ENCODE measurements around the gene NFIA. TPM values are rescaled to one million over a fixed set of nuclear protein-coding genes. Genes with fewer than 3 reads are reported as not detected.

Gene NFIA
- polyA plus RNA-seq, 4 donors: 1.6 to 9.7 (median 4.9) TPM

GRCh38 chr1:61337037-61337436, 254.7 kb downstream of the NFIA start:
- Histone ChIP-seq H3K4me1 (ENCODE audit: control insufficient read depth in 3 of 3, insufficient read depth in 2 of 3, low read depth in 1 of 3, low read length in 2 of 3) (peaks cover 0 to 5% (median 0%) of the 10 kb centered on the region in 3 donors), H3K27me3 (ENCODE audit: control insufficient read depth in 3 of 3, insufficient read depth in 3 of 3, low read length in 3 of 3) (no peaks in the 10 kb centered on the region), H3K4me3 (ENCODE audit: low read depth in 1 of 3, low read length in 3 of 3) (no peak overlapping the region), H3K9me3 (ENCODE audit: control insufficient read depth in 2 of 2, insufficient read depth in 1 of 2, low read depth in 1 of 2, low read length in 1 of 2) (no peaks in the 10 kb centered on the region), H3K27ac (ENCODE audit: low read depth in 1 of 3, low read length in 2 of 3) (peak overlapping the region in 2 of 3 donors; percentile 18 to 85), H3K36me3 (ENCODE audit: control insufficient read depth in 3 of 3, insufficient read depth in 2 of 3, low read depth in 1 of 3, low read length in 3 of 3) (peaks cover 0 to 7% (median 0%) of the 10 kb centered on the region in 3 donors)
- WGBS, 3 donors: 60 to 72% (median 65%) methylated on average over 3 of the region's 3 CpGs
- DNase-seq (no peak), FAIRE-seq (no peak)

- Histone ChIP-seq H3K4me3 (ENCODE audit: low read depth in 1 of 3, low read length in 3 of 3) (no peak overlapping the region), H3K9me3 (ENCODE audit: control insufficient read depth in 2 of 2, insufficient read depth in 1 of 2, low read depth in 1 of 2, low read length in 1 of 2) (no peaks in the 10 kb centered on the region), H3K27me3 (ENCODE audit: control insufficient read depth in 3 of 3, insufficient read depth in 3 of 3, low read length in 3 of 3) (no peaks in the 10 kb centered on the region), H3K36me3 (ENCODE audit: control insufficient read depth in 3 of 3, insufficient read depth in 2 of 3, low read depth in 1 of 3, low read length in 3 of 3) (peaks cover 0 to 7% (median 0%) of the 10 kb centered on the region in 3 donors), H3K4me1 (ENCODE audit: control insufficient read depth in 3 of 3, insufficient read depth in 2 of 3, low read depth in 1 of 3, low read length in 2 of 3) (peaks cover 0 to 5% (median 0%) of the 10 kb centered on the region in 3 donors), H3K27ac (ENCODE audit: low read depth in 1 of 3, low read length in 2 of 3) (peak overlapping the region in 2 of 3 donors; percentile 63 to 85)
- FAIRE-seq (no peak), DNase-seq (no peak)
- 71 to 97% (median 93%) methylated on average over 1 of the region's 1 CpG for WGBS, 3 donors
Observed at GRCh38 chr1:61337441-61337951, 255.1 kb downstream of the NFIA start.

- Histone ChIP-seq H3K27me3 (ENCODE audit: control insufficient read depth in 3 of 3, insufficient read depth in 3 of 3, low read length in 3 of 3) (no peaks in the 10 kb centered on the region), H3K4me3 (ENCODE audit: low read depth in 1 of 3, low read length in 3 of 3) (no peak overlapping the region), H3K4me1 (ENCODE audit: control insufficient read depth in 3 of 3, insufficient read depth in 2 of 3, low read depth in 1 of 3, low read length in 2 of 3) (peaks cover 0 to 6% (median 0%) of the 10 kb centered on the region in 3 donors), H3K36me3 (ENCODE audit: control insufficient read depth in 3 of 3, insufficient read depth in 2 of 3, low read depth in 1 of 3, low read length in 3 of 3) (peaks cover 0 to 7% (median 0%) of the 10 kb centered on the region in 3 donors), H3K27ac (ENCODE audit: low read depth in 1 of 3, low read length in 2 of 3) (peak overlapping the region in 2 of 3 donors; percentile 63 to 85), H3K9me3 (ENCODE audit: control insufficient read depth in 2 of 2, insufficient read depth in 1 of 2, low read depth in 1 of 2, low read length in 1 of 2) (no peaks in the 10 kb centered on the region)
- DNase-seq (peak; percentile 62 to 69), FAIRE-seq (no peak)
- 36 to 41% (median 37%) methylated on average over 13 of the region's 13 CpGs for WGBS, 3 donors
Observed at GRCh38 chr1:61337981-61338848, 255.9 kb downstream of the NFIA start.

GRCh38 chr1:61338899-61339298, 256.5 kb downstream of the NFIA start:
- FAIRE-seq (no peak), DNase-seq (no peak)
- peak overlapping the region in 1 of 3 donors; percentile 63 for H3K27ac ChIP-seq (ENCODE audit: low read depth in 1 of 3, low read length in 2 of 3)
- H3K27me3 ChIP-seq (ENCODE audit: control insufficient read depth in 3 of 3, insufficient read depth in 3 of 3, low read length in 3 of 3): no peaks in the 10 kb centered on the region
- H3K4me3 ChIP-seq (ENCODE audit: low read depth in 1 of 3, low read length in 3 of 3): no peak overlapping the region
- no peaks in the 10 kb centered on the region for H3K9me3 ChIP-seq (ENCODE audit: control insufficient read depth in 2 of 2, insufficient read depth in 1 of 2, low read depth in 1 of 2, low read length in 1 of 2)
- WGBS, 3 donors: 79 to 87% (median 83%) methylated on average over 5 of the region's 5 CpGs
- H3K36me3 ChIP-seq (ENCODE audit: control insufficient read depth in 3 of 3, insufficient read depth in 2 of 3, low read depth in 1 of 3, low read length in 3 of 3): peaks cover 0 to 7% (median 0%) of the 10 kb centered on the region in 3 donors
- H3K4me1 ChIP-seq (ENCODE audit: control insufficient read depth in 3 of 3, insufficient read depth in 2 of 3, low read depth in 1 of 3, low read length in 2 of 3): peaks cover 0 to 11% (median 0%) of the 10 kb centered on the region in 3 donors

GRCh38 chr1:61341426-61341825, 259.1 kb downstream of the NFIA start:
- Histone ChIP-seq H3K27ac (ENCODE audit: low read depth in 1 of 3, low read length in 2 of 3) (no peak overlapping the region), H3K36me3 (ENCODE audit: control insufficient read depth in 3 of 3, insufficient read depth in 2 of 3, low read depth in 1 of 3, low read length in 3 of 3) (peaks cover 0 to 2% (median 0%) of the 10 kb centered on the region in 3 donors), H3K27me3 (ENCODE audit: control insufficient read depth in 3 of 3, insufficient read depth in 3 of 3, low read length in 3 of 3) (no peaks in the 10 kb centered on the region), H3K9me3 (ENCODE audit: control insufficient read depth in 2 of 2, insufficient read depth in 1 of 2, low read depth in 1 of 2, low read length in 1 of 2) (no peaks in the 10 kb centered on the region), H3K4me3 (ENCODE audit: low read depth in 1 of 3, low read length in 3 of 3) (no peak overlapping the region), H3K4me1 (ENCODE audit: control insufficient read depth in 3 of 3, insufficient read depth in 2 of 3, low read depth in 1 of 3, low read length in 2 of 3) (peaks cover 0 to 11% (median 0%) of the 10 kb centered on the region in 3 donors)
- WGBS, 3 donors: 85 to 96% (median 90%) methylated on average over 6 of the region's 6 CpGs
- FAIRE-seq (no peak), DNase-seq (no peak)

- FAIRE-seq (no peak), DNase-seq (peak in 1 of 2 donors; percentile 39)
- H3K27me3 ChIP-seq (ENCODE audit: control insufficient read depth in 3 of 3, insufficient read depth in 3 of 3, low read length in 3 of 3): no peaks in the 10 kb centered on the region
- H3K4me3 ChIP-seq (ENCODE audit: low read depth in 1 of 3, low read length in 3 of 3): no peak overlapping the region
- WGBS, 3 donors: 72 to 88% (median 84%) methylated on average over 6 of the region's 6 CpGs
- peaks cover 0 to 6% (median 0%) of the 10 kb centered on the region in 3 donors for H3K4me1 ChIP-seq (ENCODE audit: control insufficient read depth in 3 of 3, insufficient read depth in 2 of 3, low read depth in 1 of 3, low read length in 2 of 3)
- peaks cover 0 to 7% (median 0%) of the 10 kb centered on the region in 3 donors for H3K36me3 ChIP-seq (ENCODE audit: control insufficient read depth in 3 of 3, insufficient read depth in 2 of 3, low read depth in 1 of 3, low read length in 3 of 3)
- no peaks in the 10 kb centered on the region for H3K9me3 ChIP-seq (ENCODE audit: control insufficient read depth in 2 of 2, insufficient read depth in 1 of 2, low read depth in 1 of 2, low read length in 1 of 2)
- H3K27ac ChIP-seq (ENCODE audit: low read depth in 1 of 3, low read length in 2 of 3): peak overlapping the region in 1 of 3 donors; percentile 25
Observed at GRCh38 chr1:61343734-61344420, 261.5 kb downstream of the NFIA start.

- DNase-seq: no peak
- Histone ChIP-seq H3K27ac (ENCODE audit: low read depth in 1 of 3, low read length in 2 of 3) (no peak overlapping the region), H3K4me1 (ENCODE audit: control insufficient read depth in 3 of 3, insufficient read depth in 2 of 3, low read depth in 1 of 3, low read length in 2 of 3) (peaks cover 0 to 6% (median 0%) of the 10 kb centered on the region in 3 donors), H3K4me3 (ENCODE audit: low read depth in 1 of 3, low read length in 3 of 3) (no peak overlapping the region), H3K27me3 (ENCODE audit: control insufficient read depth in 3 of 3, insufficient read depth in 3 of 3, low read length in 3 of 3) (no peaks in the 10 kb centered on the region), H3K9me3 (ENCODE audit: control insufficient read depth in 2 of 2, insufficient read depth in 1 of 2, low read depth in 1 of 2, low read length in 1 of 2) (no peaks in the 10 kb centered on the region), H3K36me3 (ENCODE audit: control insufficient read depth in 3 of 3, insufficient read depth in 2 of 3, low read depth in 1 of 3, low read length in 3 of 3) (peaks cover 0 to 8% (median 0%) of the 10 kb centered on the region in 3 donors)
- 51 to 86% (median 85%) methylated on average over 2 of the region's 2 CpGs for WGBS, 3 donors
- no peak for FAIRE-seq
Observed at GRCh38 chr1:61344696-61345095, 262.3 kb downstream of the NFIA start.

GRCh38 chr1:61348025-61348665, 265.8 kb downstream of the NFIA start:
- H3K27ac ChIP-seq (ENCODE audit: low read depth in 1 of 3, low read length in 2 of 3): no peak overlapping the region
- peaks cover 2 to 10% (median 3%) of the 10 kb centered on the region in 3 donors for H3K36me3 ChIP-seq (ENCODE audit: control insufficient read depth in 3 of 3, insufficient read depth in 2 of 3, low read depth in 1 of 3, low read length in 3 of 3)
- FAIRE-seq (no peak), DNase-seq (no peak)
- H3K27me3 ChIP-seq (ENCODE audit: control insufficient read depth in 3 of 3, insufficient read depth in 3 of 3, low read length in 3 of 3): no peaks in the 10 kb centered on the region
- no peak overlapping the region for H3K4me3 ChIP-seq (ENCODE audit: low read depth in 1 of 3, low read length in 3 of 3)
- peaks cover 0 to 6% (median 0%) of the 10 kb centered on the region in 3 donors for H3K4me1 ChIP-seq (ENCODE audit: control insufficient read depth in 3 of 3, insufficient read depth in 2 of 3, low read depth in 1 of 3, low read length in 2 of 3)
- WGBS, 3 donors: 83 to 92% (median 86%) methylated on average over 3 of the region's 3 CpGs
- H3K9me3 ChIP-seq (ENCODE audit: control insufficient read depth in 2 of 2, insufficient read depth in 1 of 2, low read depth in 1 of 2, low read length in 1 of 2): no peaks in the 10 kb centered on the region

All from small intestine (tissue), 7 donors.